HT1080 (cell line): Measurements from ENCODE around the gene KCNA2. TPM values are rescaled to one million over a fixed set of nuclear protein-coding genes. Genes with fewer than 3 reads are reported as not detected.

ENCODE experiments used
- DNase-seq: peaks from one replicate; pipeline ENCODE4 v3.0.0-alpha.2; 2015; ENCODE audit warnings: low read depth
- total RNA-seq: library from RNA; depleted of rRNA; stranded (reverse); fragments of >200 nt; shearing (Covaris generic); gene quantifications from 2 replicates; pipeline ENCODE4 v1.2.3, GENCODE V29; 2014

Gene KCNA2
- total RNA-seq, 1 experiment from 2014 or later, result not detected

DNA sequence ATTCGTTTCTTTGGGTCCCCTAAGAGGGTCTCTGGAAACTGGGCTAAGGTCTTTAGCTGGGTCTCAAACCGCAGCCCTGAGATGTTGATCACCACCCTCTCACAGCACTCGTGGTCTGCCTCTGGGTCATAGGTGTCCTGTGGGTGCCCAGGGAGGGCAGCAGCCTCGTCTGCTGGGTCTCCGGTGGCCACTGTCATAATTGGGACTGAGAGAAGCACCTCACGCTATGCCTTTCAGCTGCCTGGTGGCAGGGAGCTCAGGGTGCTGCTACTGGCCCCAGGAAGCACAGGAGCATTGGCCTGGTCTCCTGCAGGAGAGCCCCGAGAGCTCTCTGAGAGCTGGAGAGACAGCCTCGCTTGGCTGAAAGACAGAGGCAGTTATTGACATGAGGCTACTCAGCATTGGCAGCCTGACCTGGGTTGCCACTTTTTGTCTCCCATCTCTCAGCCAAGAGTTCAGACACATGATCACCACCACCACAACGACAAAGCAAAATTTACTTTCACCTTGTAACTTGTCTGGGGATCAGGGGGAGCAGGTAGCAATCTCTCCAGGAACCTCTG lies 1.5 kb downstream of the KCNA2 start:
- no peak for DNase-seq

DNA sequence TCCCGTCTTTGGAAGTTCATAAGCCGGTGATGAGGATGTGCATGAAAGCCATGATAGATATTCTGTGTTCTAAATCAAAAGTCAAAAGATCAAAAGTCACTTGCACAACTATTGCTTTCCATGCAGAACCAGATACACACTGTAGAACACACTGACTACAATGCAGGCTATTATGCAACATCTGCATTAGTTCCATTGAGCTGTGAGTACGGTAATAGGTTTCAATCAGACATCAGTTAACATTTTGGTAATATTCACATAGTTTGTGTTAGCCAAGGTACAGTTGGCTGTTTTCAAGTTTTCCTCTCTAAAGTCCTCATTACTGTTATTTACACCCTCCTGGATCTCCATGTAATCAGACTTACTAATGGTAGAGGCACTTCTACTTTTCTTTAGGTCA lies 3.1 kb downstream of the KCNA2 start:
- no peak for DNase-seq

DNA sequence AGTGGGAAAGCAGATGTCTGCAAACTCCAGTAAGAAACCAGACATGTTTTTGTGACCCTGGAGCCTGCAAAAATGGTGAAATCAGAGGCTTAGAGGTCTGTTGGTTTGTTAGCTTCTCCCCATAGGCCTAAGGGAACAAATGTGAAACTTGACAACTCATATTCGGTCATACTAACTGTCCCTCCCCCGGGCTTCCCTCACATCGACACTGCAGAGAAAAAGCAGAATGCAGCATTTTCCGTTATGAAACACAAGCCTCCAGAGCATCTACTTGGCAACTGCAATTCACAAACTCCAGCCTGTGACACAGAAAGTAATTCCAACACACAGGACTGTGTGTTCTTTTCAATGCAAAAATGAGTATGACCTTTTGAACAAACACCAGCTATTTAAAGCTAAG lies 3.7 kb downstream of the KCNA2 start:
- DNase-seq, result no peak

DNA sequence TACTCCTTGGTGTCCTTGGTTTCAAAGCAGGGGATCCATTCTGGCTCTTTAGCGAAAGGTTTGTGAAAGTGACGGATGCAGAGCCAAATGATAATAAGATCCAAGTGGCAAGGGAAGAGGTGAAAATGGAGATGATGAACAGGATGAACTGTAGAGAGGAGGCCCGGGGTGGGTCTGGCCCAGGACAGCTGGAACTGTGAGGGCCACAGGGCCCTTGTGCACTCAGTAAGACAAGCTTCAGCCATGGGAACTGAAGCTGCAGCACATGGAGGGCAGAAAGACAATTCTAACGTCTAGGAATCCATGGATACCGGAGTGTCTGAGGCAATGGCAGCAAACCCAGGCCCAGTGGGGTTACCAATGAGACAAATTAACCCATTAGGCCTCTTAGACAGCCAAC lies 4.8 kb downstream of the KCNA2 start:
- DNase-seq, result no peak

DNA sequence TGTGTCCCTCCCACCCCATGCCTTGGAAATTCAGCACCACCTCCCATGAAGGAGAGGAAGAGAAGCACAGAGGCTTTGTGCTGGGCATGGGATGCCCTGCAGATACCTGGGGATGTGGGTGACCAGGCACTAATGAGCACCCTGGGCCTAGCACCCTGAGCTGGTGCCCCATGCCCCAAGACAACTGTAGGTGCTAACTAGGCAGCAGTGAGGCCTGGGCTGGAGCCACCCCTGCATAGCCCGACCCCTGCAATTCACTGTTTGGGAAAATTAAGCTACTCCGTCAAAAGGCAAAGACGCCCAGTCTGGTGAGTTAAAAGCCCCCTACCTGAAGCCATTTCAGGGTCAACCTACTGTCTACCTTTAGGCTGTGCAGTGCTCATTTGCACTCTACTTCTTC lies 5.4 kb downstream of the KCNA2 start:
- DNase-seq, result no peak

DNA sequence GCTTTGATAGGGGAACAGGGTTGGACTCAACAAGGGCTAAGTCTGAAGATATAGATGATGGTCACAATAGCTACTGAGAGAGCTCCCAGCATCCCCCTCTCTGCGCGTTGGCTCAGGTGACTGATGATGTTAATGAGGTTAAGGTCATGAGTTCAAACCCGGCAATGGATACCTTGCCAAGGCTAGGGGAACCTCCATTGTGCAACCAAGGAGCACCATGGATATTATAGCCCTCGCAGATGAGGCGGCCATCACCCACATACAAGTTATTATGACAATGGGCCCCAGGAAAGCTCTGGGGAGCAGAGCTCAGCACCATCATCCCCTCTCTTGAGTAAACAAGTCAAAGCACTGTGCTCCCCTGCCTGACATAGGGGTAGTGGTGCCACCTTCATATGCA lies 8.2 kb downstream of the KCNA2 start:
- DNase-seq, result no peak

DNA sequence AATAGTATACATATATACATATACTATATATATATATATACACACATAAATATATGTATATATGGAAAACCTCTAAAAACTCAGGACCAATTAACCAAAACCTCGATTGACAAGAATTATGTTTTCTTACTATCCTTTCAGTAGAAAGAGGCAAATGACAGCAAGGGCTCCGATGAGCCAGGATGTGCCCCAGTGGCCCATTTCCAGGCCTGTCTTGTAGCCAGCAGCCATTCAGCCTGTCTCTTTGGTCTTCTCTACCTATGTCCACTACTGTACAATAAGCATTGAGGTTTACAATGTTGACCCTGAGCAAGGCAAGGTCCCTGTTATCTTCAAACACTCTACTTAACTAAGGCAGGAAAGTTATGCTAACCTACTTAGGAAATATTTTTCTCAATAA lies 9.8 kb downstream of the KCNA2 start:
- no peak for DNase-seq

DNA sequence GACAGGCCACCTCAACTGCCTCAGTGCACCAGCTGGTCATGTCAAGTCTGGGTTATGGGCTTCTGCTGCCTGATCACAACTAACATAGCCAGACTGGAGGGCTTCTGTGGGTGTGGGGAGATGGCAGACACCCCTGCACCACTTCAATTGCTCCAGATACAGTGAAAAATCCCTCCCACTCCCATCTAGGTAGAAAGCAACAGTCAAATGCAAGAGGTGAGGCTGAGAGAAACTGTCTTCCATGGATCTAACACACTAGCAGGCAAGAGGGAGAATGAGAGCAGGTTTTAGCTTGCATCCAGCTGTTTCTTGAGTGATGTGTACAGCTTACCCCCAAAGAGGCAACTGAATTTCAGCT lies 10.8 kb downstream of the KCNA2 start:
- no peak for DNase-seq

DNA sequence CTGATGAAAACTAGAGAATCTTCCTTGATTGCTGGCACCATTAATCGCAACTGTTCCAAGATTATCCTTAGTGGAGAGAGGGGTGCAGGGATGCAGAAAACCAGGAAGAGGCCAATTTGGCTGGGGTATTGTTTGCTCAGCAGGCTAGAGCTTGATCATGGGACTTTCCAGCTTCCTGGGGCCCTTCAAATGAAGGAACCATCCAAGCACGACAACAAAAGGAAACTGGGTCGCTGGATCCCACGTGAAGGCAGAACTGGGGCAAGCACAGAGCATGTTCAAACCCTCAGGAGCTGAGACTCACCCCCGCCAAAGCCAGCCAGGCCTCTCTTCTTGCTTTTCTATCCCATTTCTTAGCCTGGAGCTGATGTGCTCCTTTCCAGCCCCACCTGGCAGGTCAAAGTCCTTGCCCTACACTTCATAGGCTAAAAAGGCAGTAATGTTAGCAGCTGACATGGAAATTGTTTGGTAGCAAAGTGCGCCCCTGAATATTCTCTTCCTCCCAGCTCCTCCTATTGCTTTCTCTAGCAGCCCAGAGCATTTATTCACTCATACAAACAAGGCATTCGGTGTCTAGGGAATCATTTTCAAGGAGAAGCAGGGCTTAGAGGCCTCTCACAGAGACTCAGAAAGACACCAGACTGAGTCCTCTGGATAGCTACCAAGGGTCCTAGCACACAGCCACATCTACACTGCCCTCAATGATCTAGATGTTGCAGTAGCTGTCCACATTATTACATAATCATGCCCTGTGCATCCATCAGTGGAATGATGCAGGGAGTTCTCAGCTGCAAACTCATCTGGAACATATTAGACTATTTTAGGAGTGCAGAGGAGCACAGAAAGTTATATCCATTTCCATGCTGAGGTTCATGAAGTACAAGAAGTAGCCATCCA lies 11.5 kb downstream of the KCNA2 start:
- no peak for DNase-seq

DNA sequence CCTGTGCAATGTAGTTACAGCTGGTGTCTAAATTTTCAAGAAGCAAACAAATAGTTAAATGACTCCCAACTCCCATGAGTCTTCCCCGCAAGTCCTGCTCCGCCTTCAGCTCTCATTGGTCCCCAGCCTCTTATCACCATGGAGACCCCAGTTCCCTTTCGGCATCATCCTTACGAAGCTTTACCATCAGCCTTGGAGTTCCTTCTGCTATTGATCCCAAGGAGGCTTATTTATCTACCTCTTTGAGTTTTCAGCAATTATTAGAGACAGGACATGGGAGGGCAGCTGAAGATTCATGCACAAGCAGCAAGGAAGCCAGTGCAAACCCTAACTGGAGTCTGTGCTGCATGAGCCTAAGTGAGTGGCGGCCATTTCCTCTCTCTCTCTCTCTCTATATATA lies 12.3 kb downstream of the KCNA2 start:
- DNase-seq, result no peak

DNA sequence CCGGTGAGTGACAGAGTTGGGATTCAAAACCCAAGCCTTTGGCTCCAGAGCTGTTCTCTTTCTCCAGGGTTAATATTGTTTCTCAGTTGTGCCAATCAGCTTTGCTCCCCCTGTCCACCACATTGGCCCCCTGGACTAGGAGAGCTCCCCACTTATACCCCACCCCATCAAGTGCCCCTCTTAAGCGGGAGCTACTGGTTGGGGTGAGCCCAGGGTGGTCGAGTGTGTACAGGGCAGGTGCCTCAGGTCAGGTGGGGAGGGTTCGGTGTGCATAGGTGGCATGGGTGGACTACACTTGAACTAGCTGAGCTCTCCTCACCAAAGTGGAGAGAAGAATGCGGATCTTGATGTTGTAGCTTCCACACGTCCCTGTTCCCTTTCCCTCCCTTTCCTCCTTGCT lies 14.2 kb downstream of the KCNA2 start:
- DNase-seq, result no peak

DNA sequence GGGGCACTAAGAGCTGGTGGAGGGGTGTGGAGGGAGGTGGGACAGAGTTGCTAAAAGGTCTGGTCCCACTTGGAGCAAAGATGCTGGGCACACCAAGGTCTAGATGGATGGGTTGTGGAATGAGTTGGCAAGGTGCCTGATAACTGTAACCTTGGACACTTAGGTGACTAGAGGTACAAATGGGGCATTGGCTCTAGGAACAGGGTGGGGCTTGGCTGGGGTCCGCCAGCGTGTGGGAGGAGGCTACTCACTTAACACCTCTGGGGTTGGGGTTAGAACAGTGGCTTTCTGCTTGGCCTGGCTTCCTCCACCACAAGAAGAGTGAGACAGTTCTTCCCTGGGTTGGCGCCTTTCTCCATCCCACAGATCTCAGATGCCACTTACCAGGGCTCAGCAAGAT lies 17.2 kb downstream of the KCNA2 start:
- DNase-seq, result no peak

DNA sequence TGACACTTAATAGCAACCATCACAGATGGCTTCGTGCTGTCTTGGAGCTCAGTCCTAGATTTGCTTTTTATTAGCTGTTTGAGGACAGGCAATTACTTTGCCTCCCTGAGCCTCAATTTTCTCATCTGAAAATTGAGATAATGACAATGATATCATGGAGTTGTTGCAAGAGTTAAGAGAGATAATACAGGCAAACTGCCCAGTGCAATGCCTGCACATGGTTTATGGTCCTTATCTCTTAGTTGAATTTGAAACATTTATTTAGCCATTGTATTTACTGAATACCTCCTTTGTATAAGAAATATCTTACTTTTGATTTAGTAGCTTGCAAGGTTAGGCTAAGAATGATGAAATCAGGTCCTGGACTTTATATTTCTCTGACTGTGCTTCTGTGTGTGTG lies 17.7 kb downstream of the KCNA2 start:
- no peak for DNase-seq

DNA sequence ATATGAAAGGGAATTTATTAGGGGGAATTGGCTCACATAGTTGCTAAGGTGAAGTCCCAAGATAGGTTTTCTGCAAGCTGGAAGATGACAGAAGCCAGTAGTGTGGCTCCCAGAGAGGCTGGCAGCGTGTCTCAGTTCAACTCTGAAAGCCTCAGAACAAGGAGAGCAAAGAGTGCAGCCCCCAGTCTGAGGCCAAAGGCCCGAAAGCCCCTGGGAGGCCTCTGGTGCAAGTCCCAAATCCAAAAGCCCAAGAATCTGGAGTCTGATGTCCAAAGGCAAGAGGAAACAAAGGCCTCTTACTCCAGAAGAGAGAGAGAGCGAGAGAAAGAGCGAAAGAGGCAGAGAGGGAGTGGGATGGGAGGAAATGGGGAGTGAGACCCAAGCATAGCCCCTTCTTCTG lies 18.3 kb downstream of the KCNA2 start:
- DNase-seq, result no peak

DNA sequence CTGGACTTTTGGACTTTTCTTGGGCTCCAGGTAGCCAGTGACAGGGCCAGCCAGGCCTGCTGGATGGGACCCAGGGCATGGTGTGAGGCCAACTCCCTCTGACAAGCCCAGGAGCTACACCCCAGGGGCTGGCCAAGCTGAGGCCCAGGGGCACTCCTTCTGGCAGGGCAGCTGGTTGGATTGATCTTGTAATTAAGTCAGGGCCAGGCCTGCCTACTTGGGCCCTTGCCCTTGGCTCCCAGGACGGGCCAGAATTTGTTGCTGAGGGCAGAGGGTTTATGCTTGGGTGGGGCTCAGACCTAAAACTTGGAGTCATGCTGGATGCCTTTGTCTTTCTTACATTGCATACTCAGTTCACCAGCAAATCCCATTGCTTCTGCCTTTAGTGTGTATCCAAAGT lies 20.7 kb downstream of the KCNA2 start:
- DNase-seq, result no peak

DNA sequence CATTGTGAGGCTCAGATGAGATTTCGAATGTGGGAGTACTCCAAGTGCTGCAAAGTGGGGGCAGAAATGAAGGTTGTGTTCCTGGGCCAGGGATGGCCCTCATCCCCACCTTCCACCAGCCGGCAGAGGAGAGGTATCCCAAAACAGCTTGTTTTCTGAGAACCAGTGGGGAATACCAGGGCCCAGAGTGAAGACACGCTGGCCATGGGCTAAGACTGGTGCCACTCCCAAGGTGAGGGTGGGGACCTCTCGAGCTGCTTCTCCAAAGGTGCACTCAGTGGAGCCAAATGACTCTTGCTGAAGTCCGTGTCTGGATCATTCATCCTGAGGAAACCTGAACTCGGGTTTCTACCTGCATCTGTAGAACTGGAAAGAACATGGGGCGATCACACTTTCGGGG lies 22.1 kb downstream of the KCNA2 start:
- no peak for DNase-seq

DNA sequence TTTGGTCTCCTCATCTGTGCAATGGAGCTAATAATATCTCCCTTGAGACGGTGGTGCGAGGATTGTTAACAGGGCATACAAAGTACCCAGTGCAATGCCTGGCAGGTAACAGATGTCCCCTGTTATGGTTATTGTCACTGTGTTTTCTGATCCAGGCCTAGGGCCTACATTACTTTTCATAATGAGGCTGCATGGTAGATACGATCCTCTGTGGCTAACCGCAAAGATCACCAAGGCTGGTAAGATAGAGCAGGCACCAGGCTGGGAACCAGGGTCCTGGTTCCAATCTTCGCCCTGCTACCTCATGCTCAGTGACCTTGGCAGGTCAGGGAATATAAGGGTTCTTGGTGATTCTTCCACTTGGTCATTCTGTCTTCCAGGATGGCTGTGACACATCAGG lies 22.7 kb downstream of the KCNA2 start:
- DNase-seq, result no peak

DNA sequence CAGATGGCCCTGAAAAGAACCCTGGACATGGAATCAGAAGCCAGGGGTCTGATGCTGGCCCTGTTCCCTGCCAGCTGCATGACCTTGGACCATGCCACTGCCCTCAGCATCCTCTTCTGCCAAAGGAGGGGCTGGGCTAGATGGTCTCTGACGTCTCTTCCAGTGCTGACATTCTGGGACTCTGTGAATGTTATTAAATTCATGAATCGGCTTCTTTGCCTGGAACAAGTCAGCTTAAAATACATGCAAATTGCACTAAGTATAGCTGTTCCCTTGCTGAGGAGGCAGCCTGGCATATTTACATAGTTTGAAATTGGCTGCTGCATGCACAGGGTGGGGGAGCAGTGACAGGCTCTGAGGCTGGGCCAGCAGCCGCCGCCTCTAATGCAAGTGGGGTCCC lies 23.8 kb downstream of the KCNA2 start:
- DNase-seq, result no peak

DNA sequence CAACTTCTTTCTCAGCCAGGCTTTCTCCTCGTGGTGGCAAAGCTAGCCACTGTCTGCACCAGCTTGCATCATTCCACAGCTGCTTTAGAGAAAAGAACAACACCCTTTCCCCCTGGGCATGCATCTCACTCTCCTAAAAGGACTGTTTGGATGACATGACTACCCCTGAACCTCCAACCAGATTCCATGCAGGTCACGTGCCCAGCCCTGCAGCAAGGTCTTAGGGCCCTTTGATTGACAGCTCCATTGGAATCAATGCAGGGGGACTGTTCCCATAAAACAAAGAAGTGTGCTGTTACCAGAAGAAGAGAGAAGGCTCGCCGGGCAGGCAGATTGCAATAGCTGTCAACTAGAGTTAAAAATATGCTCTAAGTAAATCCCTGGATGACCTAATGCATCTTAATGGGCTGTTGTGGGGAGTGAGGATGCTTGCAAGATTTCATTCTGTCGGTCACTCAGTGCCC lies 24.4 kb downstream of the KCNA2 start:
- DNase-seq, result no peak

DNA sequence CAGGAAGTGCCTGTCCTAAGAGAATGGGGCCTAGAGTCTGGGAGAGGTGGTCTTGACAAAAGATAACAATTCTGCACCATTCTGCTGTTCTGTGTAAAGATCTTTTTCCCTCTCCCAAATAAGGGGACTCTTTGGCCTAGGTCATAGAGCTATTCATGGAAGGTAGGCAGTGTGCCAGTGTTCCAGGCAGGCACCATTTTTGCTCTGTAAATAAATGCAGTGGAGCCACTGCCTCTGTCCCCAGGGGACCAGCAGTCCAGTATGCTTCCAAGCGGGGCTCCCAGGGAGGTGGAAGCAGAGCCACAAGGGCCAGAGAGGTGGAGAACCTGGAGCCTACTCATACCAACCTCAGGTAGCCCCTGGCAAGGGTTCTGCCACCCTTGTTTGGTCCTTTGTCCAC lies 25.9 kb downstream of the KCNA2 start:
- DNase-seq, result no peak

DNA sequence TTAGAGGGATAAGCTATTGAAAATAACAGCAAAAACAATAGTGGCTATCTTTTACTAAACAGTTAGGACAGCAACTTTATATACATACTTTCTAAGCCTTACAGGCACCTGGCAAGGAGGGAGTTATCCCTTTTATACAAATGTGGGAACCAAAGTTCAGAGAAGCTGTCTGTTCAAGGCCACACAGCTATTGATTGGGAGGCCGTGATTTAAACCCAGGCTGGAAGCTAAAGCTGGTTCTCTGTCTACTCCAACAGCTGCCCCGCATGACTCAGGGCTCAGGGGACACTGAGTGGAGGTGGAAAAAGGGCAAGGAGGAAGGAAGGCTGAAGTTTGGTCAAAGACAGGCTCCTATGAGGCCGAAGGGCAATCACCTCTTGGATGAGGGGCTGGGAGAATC lies 26.7 kb downstream of the KCNA2 start:
- DNase-seq, result no peak

DNA sequence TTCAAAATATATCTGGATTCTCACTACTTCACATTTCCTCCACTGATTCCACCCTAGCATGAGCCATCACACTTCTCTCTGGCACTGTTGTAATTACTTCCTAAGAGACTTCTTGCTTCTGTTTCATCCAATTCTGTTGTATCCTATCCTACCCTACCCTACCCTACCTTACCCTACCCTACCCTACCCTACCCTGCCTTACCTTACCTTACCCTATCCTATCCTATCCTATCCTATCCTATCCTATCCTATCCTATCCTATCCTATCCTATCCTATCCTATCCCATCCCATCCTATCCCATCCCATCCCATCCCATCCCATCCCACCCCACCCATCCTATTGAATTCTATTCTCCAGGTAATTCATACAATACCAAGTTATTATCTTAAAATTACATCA lies 29.7 kb downstream of the KCNA2 start:
- DNase-seq, result no peak

DNA sequence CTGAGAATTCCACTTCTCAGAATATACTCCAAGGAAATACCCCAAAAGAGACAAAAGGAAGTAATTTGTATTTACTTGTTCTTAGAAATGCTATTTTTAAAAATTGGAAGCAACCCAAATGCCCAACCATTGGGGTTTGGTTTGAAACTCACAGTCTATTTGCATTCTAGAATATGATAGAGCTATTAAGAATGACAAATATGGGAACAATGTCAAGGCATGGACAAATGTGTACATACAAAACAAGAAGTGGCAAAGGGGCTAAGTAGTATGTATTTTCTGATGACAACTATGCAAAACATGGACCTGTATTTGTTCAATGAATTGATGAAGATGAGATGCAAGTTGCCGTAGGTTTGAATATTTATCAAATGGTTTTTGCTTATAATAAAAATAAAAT lies 32.8 kb downstream of the KCNA2 start:
- DNase-seq, result no peak
